Epithelial cell of umbilical artery (primary cell): ENCODE results near the gene IRX6. TPM values are rescaled to one million over a fixed set of nuclear protein-coding genes. Genes with fewer than 3 reads are reported as not detected.

Experiments used
- total RNA-seq: library from RNA; depleted of rRNA; stranded (reverse); fragments of >200 nt; gene quantifications from 2 replicates; pipeline ENCODE4 v1.2.3, GENCODE V29; 2014

Gene IRX6
- total RNA-seq = not detected in 2 replicates

GRCh38 chr16:55323637-55324271 lies at the start of gene IRX6:
Gene IRX6 (plus strand): TSS chr16:55324203. CDS start chr16:55325092, 889 bp downstream.

Other genes with a start within 250 kb of the IRX6 start
- gene MMP2, start 155.0 kb downstream of the IRX6 start, total RNA-seq = 144 and 211 TPM in 2 replicates
- gene LPCAT2, start 184.9 kb downstream of the IRX6 start, total RNA-seq = 29.6 and 50.3 TPM in 2 replicates
- gene CAPNS2, start 242.5 kb downstream of the IRX6 start, total RNA-seq = 0.97 and 2.3 TPM in 2 replicates